Right ventricle myocardium inferior (tissue), 1 donor: ENCODE measurements around the gene OR4N2. TPM values are rescaled to one million over a fixed set of nuclear protein-coding genes. Genes with fewer than 3 reads are reported as not detected.
"Not testable (repeated sequence)": the region's sequence is repeated elsewhere in the genome, so short reads cannot be mapped to it uniquely, and the experiment has no call there.

Experiments used
- ATAC-seq: fragments of 200-7000 bp; cut with Tn5 transposase; one replicate; pipeline ENCODE4 v1.9.1; 2020; ENCODE audit warnings: mild to moderate bottlenecking, moderate library complexity
- DNase-seq: peaks from one replicate; pipeline ENCODE4 v3.0.0; 2021; ENCODE audit errors: missing footprints
- intact Hi-C: fragments of 100-400 bp; cut with DNase I; formaldehyde crosslinking; loops from one replicate; pipeline ENCODE4 v1.11.0; 2022
- long read RNA-seq: library from polyadenylated mRNA; unstranded; transcript quantifications from one replicate; pipeline ENCODE4 v2.0.0, GENCODE V29; 2021
- total RNA-seq: library from RNA; stranded (reverse); fragmentation: NEBNext Ultra II Directional; extraction: Animal tissue kit (Norgen Biotek cat#: 25700); gene quantifications from one replicate; pipeline ENCODE4 v1.2.1, GENCODE V29; 2021
- donor health status: DM: no; HTN: yes; CAD: no; lungs with severe emphysema.

OR4N2 gene, protein sequence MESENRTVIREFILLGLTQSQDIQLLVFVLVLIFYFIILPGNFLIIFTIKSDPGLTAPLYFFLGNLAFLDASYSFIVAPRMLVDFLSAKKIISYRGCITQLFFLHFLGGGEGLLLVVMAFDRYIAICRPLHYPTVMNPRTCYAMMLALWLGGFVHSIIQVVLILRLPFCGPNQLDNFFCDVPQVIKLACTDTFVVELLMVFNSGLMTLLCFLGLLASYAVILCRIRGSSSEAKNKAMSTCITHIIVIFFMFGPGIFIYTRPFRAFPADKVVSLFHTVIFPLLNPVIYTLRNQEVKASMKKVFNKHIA
- not detected for total RNA-seq
- long read RNA-seq, result 0 reads

DNA sequence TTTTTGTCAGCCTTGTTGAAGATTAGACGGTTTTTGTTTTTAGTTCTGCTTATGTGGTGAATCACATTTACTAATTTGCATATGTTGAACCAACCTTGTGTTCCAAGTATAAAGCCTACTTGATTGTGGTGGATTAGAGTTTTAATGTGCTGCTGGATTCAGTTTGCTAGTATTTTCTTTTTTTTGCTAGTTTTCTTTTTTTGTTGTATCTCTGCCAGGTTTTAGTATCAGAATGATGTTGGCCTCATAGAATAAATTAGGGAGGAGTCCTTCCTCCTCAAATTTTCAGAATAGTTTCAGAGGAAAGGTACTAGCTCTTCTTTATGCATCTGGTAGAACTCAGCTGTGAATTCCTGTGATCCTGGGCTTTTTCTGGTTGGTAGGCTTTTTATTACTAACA, at the start of gene OR4N2:
OR4N2 (plus strand) TSS at position 301 of the 400 bp plus-strand sequence. CDS start 23,679 bp downstream, outside the sequence.
- ATAC-seq, DNase-seq, intact Hi-C loops: not testable (repeated sequence)

DNA sequence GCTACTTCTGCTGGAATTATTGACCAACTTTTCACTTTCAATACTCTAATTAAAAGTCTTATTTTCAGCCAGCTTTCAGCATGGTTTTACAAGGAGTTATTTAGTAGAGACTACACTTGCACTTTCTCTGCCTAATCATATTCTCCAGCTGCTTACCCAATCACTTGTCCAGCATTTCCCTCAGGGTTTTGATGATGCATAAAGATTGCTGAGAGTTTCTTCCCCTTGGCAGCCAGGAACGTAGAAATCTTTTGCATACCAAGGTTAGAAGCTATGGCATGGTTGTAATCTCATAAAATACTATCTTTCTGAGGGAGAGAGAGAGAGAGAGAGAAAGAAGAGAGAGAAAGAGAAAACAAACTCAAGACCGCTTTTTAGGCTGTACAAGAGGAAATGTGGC, 49.4 kb upstream of the OR4N2 start:
- ATAC-seq, result no peak
- intact Hi-C loops, result no loop called here

DNA sequence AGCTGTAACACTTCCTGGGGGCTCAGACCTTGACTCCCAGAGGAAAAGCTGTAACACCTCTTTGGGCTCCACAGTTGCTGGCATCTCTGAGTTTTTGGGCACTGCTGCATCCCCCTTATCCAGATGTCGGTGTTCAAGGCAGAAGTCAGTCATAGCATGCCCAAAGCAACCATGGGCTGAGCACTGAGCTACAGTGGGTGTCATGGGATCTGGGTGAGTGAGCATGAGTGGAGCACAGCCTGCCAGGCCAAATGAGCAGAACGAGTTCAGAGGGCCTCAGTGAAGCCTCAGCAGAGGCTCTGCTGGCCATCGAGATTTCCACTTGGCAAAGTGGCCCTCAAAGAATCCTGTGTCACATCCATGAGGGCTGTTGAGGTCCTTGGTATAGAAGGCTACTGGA, 32.1 kb upstream of the OR4N2 start:
- DNase-seq, intact Hi-C loops, ATAC-seq: not testable (repeated sequence)

More for the DNA sequence above, 49.4 kb upstream of the OR4N2 start:
- DNase-seq, result no peak

DNA sequence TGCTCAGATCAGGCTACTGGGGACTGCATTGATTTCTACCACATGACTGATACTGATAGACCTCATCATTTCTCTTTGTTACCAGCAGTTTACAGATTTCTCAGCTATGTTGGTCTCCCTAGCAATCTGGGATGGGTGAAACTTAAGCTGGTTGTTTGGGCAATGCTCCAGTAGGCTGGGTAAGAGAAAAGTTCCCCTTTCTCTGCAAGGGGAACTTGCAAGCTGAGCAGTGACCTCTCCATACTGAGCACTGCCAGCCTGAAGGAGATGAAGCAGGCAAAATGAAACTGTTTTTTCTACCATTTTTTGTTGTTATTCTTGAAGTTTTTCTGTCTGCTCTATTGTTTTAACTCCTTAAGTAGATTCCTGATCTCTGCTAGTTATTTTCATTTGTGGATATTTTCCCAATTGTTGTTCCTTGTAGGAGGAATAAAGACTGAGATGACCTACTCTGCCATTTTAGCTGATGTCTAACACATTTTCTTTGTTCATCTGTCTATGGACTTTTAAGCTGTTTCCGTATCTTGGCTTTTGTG, 31.6 kb upstream of the OR4N2 start:
- DNase-seq (no peak), ATAC-seq (peak; percentile 62)
- intact Hi-C loops, result no loop called here

DNA sequence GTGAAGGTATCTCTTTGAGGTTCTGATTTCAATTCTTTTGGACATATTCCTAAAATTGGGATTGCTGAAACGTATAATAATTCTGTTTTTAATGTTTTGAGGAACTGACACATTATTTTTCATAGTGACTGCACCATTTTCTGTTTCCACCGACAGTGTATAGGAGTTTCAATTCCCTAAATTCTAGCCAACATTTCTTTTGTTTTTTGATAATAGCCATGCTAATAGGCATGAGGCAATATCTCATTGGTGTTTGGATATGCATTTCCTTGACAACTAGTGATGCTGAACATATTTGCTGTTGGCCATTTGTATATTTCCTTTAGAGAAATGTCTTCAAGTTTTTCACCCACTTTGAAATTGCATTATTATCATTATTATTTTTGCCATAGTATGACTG, 31.1 kb upstream of the OR4N2 start:
- DNase-seq, intact Hi-C loops: not testable (repeated sequence)
- peak; percentile 72 for ATAC-seq

DNA sequence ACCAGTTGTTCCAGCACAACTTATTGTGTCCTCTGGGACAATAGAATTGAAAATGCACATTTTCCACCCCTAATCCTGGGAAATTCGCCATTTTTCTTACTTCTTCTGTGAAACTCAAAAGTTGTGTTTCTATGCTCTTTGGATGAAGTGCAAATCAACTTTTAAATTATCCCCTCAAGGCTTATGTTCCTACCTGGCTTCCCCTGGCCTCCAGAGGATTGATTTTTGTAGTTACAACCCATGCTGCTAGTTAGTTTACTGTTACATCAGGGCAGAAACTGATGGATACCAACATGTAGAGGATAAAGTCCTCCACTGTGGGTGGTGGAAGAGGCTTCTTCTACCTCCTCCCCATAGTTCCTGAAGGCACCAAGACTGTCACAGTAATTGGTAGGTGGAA, 30.4 kb upstream of the OR4N2 start, which contains the start of gene OR4M1:
OR4M1 (plus strand) TSS at position 301 of the 400 bp plus-strand sequence. CDS start 6,819 bp downstream, outside the sequence.
- DNase-seq, intact Hi-C loops, ATAC-seq: not testable (repeated sequence)

DNA sequence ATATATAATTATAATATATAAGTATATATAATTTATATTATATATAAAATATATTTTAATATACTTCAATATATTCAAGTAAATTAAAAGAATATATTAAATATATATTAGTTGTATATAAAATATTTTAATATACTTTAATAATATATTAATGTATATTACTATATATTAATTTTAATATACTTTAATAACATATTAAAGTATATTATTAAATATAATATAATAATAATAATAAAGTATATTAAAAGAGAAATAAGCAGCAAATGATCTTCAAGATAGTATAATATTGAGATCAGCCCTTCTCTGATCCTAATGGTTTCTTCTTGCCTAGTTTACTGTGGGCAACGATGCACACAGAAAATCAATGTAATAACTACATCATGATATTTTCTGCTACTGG, 28.0 kb upstream of the OR4N2 start:
- intact Hi-C loops, result no loop called here
- DNase-seq (no peak), ATAC-seq (no peak)

DNA sequence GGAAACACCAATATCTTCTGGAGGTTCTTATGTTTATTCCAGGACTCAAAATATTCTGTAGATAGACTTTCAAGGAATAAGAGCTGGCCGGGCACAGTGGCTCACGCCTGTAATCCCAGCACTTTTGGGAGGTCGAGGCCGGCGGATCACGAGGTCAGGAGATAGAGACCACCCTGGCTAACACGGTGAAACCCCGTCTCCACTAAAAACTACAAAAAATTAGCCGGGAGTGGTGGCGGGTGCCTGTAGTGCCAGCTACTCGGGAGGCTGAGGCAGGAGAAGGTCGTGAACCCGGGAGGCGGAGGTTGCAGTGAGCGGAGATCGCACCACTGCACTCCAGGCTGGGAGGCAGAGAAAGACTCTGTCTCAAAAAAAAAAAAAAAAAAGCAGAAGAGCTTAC, 17.7 kb upstream of the OR4N2 start:
- ATAC-seq, intact Hi-C loops: not testable (repeated sequence)
- DNase-seq, result peak; percentile 49

DNA sequence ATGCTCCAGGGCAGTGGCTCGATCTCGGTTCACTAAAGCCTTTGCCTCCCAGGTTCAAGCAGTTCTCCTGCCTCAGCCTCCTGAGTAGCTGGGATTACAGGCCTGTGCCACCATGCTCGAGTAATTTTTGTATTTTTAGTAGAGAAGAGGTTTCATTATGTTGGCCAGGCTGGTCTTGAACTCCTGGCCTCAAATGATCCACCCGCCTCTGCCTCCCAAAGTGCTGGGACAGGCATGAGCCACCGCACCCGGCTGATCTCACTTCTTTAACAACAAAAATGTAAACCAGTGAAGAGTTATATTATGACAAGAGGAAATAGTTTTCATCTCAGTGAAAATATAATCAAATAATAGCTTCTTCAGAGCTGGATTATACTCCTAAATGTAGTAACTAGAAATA, 16.3 kb upstream of the OR4N2 start:
- peak; percentile 59 for DNase-seq
- ATAC-seq, intact Hi-C loops: not testable (repeated sequence)

DNA sequence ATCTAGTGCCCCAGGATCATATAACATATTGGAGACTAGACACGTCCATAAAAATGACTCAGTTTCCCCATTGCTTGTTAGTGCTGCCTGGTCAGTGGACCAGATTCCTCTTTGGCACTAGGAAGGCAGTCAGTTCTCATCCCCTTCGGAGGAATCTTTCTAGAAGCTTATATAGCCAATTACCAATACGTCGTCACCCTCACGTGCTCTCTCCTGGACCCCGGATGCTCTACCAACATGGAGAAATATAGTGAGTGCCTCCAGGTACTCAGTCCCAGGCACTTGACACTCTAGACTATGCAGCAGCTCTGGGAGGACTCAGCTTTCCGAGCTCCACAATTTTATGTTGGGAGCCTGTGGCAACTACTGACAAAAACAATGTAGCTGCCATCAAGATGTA, 15.4 kb upstream of the OR4N2 start:
- ATAC-seq, intact Hi-C loops, DNase-seq: not testable (repeated sequence)

DNA sequence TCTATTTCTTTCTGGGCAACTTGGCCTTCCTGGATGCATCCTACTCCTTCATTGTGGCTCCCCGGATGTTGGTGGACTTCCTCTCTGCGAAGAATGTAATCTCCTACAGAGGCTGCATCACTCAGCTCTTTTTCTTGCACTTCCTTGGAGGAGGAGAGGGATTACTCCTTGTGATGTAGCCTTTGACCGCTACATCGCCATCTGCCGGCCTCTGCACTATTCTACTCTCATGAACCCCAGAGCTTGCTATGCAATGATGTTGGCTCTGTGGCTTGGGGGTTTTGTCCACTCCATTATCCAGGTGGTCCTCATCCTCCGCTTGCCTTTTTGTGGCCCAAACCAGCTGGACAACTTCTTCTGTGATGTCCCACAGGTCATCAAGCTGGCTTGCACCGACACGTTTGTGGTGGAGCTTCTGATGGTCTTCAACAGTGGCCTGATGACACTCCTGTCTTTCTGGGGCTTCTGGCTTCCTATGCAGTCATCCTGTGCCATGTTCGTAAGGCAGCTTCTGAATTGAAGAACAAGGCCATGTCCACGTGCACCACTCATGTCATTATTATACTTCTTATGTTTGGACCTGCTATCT, 7.0 kb upstream of the OR4N2 start:
- DNase-seq, intact Hi-C loops, ATAC-seq: not testable (repeated sequence)

DNA sequence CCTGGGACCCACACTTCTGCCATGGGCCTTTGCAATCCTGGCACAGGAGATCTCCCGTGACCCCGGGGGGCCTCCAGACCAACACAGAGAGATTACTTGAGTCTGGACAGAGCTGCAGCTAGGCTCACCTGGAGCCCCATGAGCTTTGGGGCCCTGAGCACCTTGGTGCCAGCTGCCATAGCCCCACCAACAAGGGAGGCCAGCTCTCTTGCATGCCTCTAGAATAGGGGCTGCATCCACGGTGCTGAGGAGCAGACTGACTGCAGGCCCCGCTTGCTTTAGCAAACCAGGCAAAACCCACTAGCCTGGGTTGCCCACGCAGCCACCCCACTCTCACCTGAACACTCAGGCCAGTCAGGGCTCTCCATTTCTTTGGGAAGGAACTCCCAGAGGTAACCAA, 3.7 kb upstream of the OR4N2 start:
- intact Hi-C loops, result no loop called here
- ATAC-seq, result no peak
- DNase-seq, result peak; percentile 40

DNA sequence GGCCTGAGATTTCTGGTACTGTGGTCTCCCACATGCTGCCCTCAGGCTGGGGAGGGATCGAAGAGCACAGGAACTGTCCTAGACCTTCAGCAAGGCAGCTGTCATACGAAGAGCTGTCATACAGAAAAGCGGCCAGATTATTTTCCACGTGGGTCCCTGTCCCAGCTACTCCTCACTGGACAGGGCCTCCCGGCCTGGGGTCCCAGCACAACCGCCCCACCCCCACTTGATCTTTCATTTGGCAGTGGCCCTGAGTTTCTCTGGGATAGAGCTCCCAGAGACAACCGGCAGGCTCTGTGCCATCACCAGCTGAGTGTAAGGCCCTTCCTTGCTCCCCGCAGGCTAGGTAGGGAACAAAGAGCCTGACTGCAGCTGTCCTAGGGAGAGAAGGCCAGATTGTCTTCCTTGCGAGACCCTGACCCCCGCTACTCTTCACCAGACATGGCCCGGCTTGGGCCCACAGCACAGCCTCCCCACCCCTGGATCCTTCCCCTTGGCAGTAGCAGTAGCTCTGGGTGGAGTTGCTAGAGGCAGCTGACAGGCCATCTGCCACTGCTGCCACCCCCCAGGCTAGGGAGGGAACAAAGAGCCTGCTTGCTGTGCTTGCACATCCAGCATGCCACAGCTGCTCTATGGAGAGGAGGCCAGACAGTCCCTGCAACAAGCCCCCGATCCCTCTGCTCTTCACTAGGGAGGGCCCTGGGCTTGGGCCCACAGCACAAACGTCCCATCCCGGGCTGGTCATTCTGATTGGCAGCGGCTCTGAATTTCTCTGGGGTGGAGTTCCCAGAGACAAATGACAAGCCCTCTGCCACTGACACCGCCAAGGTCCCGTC, 3.1 kb upstream of the OR4N2 start:
- intact Hi-C loops, result no loop called here

DNA sequence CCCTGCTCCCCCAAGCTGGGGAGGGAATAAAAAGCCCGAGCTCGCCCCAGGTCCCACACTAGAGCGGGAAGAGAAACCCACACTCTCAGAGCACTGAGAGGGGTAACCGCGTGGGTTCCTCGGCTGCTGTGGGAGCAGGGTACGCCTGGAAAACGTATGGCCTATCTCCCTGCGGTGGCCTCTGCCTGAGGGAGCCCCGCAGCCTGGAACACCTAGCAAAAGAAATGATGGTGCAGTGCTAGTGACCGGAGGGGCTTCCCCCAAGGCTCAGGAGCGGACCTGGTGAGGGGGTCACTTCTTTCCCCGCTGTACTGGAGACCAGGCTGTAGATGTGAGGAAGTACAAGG, 2.5 kb upstream of the OR4N2 start:
- ATAC-seq (peak; percentile 26), DNase-seq (no peak)
- intact Hi-C loops, result no loop called here

More for the DNA sequence above, 3.1 kb upstream of the OR4N2 start:
- DNase-seq (peak; percentile 48), ATAC-seq (no peak)

DNA sequence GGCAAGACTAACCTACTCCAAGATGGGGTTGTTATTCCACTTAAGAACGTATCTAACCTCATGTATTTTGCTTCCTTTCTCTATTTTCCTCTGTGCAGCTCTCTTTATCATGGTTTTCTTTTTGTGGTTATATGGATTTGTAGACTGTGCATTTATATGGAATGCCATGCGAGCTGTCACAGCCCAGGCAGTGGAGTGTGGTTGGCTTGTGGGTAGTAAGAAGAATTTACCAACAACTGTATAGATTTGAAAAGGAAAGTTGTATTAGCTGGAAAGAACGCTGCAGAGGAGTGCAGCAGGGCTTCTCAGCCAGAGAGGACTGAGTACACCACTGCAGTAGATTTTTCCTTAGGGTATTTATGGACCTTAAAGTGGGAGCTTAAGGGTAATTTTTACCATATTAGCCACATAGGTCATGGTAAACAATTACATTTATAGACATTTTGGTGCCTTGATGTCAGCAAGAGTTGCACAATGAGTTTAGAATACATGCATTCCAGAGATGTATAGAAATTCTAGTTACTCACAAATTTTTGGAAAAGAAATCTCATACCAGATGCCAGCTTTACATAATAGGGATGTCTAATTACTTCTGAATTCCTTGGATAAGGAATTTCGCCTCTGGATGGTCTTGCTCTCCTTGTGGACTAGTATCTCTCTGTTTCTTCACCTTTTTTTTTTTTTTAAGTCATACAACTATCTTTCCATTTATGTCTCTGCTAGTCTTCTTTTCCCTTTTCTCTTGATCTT, 9.8 kb downstream of the OR4N2 start:
- DNase-seq, ATAC-seq, intact Hi-C loops: not testable (repeated sequence)

DNA sequence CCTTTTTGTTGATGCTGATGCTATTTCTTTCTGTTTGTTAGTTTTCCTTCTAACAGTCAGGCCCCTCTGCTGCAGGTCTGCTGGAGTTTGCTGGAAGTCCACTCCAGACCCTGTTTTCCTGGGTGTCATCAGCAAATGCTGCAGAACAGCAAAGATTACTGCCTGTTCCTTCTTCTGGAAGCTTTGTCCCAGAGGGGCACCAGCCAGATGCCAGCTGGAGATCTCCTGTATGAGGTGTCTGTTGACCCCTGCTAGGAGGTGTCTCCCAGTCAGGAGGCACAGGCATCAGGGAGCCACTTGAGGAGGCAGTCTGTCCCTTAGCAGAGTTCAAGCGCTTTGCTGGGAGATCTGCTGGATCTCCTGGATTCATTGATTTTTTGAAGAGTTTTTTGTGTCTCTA, 16.3 kb downstream of the OR4N2 start:
- DNase-seq, ATAC-seq, intact Hi-C loops: not testable (repeated sequence)

DNA sequence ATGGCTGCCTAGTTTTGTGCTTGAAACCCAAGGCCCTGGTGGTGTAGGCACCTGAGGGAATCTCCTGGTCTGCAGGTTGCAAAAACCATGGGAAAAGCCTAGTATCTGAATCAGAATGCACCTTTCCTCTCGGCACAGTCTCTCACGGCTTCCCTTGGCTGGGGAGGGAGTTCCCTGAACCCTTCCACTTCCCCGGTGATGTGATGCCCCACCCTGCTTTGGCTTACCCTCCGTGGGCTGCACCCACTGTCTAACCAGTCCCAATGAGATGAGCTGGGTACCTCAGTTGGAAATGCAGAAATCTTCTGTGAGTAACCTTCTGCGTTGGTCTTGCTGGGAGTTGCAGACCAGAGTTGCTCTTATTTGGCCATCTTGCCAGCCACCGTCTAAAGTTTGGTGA, 17.4 kb downstream of the OR4N2 start:
- ATAC-seq, intact Hi-C loops, DNase-seq: not testable (repeated sequence)

DNA sequence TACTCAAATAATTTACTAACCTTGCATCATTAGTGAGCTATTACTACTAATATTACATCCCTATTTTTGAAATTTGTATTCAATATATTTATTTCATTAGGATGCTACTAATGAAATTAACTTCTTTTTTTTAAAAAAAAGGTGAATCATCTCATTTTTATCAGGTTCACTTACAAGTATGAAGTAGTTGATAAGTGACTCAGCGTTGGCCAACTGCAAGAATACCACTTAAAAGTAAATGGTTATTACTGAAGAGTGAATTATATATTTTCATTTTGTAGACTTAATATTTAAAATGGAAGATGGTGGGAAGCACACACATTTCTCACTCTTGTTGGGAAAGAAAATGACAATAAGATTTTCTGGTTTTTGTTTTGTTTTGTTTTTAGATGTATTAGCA, 19.6 kb downstream of the OR4N2 start:
- intact Hi-C loops, result no loop called here
- DNase-seq (no peak), ATAC-seq (no peak)
